OCI-LY3 (cell line): ENCODE results near the gene FASTK.

ENCODE experiments used
- CTCF ChIP-seq: fragments of 200-600, 300-600 bp; sonication (generic); IDR thresholded peaks from 2 replicates; pipeline ENCODE4 v1.5.1; 2014; ENCODE audit warnings: antibody characterized with exemption, low read length, low read depth
- EZH2phosphoT487 ChIP-seq: fragments of 200-600 bp; shearing (Covaris generic); IDR thresholded peaks from 2 replicates; pipeline ENCODE4 v1.6.1; 2018; ENCODE audit warnings: antibody characterized with exemption, mixed run types, low read depth

GRCh38 chr7:151056666-151057505 is 23.7 kb downstream of the FASTK start:
- TF ChIP-seq CTCF (no peak), EZH2phosphoT487 (no peak)
